22Rv1 (cell line): ENCODE measurements around the gene SLC2A9.

Experiments
- H3K27ac ChIP-seq: fragments of 450-650 bp; 2 replicates; pipeline ENCODE4 v1.5.1; 2017
- ZFX ChIP-seq: fragments of 450-650 bp; IDR thresholded peaks from 2 replicates; pipeline ENCODE4 v1.6.1; 2017; ENCODE audit warnings: antibody characterized with exemption, borderline replicate concordance
- TF ChIP-seq, protein P1 (sequence below): fragments of 450-650 bp; IDR thresholded peaks from 2 replicates; pipeline ENCODE4 v1.5.1; 2017; ENCODE audit warnings: mild to moderate bottlenecking

SLC2A9 gene

DNA sequence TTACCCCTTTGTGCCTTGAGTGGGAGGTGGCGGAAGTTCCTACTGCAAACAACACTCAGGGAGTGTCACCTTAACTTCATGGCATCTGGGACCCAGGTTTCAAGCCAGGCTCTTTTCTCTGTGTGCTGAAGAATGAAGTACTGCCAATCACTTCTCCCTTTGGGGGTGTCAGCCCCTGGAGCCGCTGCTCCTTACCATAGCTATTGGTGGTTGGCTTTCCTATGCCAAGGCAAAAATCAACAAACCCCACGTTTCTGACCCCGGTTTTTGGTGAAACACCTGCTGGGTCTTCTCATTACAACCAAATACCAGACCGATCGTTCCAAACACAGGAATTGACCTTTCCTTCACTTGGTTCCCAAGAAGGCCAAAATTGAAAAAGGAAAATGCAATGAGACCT is 19.7 kb upstream of the SLC2A9 start:
- no peak overlapping the region for H3K27ac ChIP-seq
- TF ChIP-seq, protein P1, sequence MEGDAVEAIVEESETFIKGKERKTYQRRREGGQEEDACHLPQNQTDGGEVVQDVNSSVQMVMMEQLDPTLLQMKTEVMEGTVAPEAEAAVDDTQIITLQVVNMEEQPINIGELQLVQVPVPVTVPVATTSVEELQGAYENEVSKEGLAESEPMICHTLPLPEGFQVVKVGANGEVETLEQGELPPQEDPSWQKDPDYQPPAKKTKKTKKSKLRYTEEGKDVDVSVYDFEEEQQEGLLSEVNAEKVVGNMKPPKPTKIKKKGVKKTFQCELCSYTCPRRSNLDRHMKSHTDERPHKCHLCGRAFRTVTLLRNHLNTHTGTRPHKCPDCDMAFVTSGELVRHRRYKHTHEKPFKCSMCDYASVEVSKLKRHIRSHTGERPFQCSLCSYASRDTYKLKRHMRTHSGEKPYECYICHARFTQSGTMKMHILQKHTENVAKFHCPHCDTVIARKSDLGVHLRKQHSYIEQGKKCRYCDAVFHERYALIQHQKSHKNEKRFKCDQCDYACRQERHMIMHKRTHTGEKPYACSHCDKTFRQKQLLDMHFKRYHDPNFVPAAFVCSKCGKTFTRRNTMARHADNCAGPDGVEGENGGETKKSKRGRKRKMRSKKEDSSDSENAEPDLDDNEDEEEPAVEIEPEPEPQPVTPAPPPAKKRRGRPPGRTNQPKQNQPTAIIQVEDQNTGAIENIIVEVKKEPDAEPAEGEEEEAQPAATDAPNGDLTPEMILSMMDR: no peak
- no peak for TF ChIP-seq ZFX

DNA sequence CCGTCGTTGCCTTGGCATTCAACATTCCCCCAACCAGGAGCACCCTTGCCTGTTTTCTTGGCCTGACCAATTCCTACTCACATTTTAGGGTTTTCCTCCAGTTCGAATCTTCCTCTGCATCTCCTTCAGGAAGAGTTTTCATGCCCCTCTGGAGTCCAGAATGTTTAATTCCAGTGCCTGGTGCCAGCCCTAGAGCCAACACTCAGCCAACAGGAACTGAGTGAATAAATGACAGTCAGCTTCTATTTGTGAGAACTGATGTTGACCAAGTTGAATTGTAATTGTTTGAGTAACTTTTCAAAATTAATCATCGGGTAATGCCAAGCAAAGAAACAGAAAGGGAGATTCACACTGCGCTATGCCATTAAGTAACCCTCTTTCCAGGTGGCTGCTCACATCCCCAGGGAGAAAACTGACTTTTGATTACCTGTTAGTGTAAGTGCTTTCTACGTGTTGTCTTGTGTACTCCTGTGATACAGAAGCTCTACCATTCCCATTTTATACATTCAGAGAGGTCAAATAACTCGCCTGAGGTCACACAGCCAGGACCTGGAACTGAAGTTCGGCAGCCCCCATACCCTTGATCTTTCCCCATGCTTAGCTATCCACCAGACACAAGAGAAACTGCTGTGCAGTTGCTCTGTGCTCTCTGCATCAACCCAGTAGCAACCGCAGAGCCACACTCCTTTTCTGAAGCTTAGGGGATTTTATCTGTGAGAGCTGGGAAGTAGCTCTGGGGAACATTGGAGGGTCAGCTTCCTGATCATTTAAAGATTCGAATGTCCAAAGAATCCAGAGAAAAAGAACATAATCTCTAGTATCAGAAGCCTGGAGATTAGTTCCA is 19.0 kb upstream of the SLC2A9 start:
- TF ChIP-seq ZFX: no peak
- TF ChIP-seq, protein P1: no peak
- H3K27ac ChIP-seq: no peak overlapping the region

DNA sequence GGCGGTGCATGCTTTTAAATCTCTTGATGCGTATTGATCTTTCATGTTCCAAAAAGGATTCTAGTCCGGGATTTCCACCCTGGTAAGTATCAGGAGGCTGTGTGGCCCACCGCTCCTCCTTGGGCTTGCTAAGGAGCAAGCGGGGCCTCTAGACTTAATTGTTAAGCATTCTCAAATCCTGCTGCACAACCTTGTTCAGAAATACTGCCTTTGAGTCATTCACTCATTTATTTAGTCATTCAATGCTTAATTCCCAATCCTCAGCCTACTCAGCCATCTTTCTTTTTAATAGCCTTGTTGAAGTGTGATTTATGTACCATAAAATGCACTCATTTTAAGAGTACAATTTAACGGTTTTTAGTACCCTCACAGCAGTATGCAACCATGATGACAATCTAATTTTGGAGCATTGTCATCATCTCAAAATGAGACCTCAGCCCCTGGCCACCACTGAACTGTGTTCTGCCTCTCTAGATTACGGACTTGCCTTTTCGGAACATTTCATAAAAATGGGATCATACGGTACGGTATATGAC is 15.6 kb upstream of the SLC2A9 start:
- TF ChIP-seq, protein P1: no peak
- no peak for TF ChIP-seq ZFX
- H3K27ac ChIP-seq: no peak overlapping the region

DNA sequence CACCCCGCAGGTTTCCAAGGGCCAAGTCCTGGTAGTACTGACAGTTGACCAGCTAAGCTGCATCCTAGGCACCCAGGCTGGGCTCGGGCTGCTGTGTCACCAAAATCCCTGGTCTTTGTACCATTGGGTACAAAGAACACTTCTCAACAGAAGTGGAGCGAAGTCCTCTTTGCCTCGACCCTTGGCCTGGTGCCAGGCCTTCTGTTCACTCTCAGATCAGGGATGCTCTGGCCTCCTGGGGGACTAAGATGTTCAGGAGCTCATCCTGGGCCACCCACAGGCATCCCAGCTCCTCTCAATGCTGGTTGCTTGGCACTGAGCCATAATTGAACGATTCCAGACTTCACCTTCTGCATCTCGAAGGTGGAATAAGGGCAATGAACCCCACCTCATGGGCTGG is 13.8 kb upstream of the SLC2A9 start:
- TF ChIP-seq, protein P1: no peak
- no peak for TF ChIP-seq ZFX
- H3K27ac ChIP-seq: no peak overlapping the region

DNA sequence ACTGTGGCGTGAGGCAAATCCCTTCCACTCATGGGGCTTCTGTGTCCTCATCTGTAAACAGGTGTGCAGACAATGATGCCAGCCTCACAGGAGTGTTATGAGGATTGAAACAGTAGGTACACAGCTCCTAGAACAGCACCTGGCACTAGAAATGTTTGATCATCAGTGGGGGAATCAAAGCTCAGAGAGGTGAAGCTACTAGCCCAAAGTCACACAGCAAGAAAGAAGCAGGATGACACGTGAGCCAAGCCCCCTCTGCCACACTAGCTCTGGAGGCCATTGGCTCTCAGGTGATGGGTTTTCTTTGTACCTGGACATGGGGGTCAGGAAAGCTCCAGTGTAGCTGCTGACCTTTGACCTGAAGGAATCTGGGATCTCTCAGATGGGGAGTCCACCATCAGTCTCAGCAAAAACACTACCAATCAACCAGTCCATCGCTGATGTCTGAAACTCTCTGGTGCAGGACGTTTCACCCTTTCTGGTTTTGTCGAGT is 13.4 kb upstream of the SLC2A9 start:
- TF ChIP-seq, protein P1: no peak
- no peak for TF ChIP-seq ZFX
- no peak overlapping the region for H3K27ac ChIP-seq

DNA sequence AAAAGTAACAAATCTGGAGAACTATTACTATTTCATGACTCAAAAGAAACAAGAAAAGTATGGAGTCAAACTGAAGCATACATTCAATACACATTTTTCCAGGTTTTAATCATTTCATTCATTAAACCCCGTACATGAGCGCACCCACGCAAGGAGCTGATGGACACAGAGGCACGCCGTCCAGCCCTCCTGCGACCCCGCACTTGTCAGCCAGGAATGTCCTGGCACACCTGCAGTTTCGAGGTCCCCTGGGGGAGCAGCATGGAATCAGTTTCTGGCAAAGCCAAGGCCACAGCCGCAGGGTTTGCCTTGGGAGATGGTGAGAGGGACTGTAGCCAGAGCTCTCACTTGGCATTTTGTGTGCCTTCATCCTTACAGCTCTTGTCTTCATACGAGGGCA is 12.8 kb upstream of the SLC2A9 start:
- H3K27ac ChIP-seq: no peak overlapping the region
- TF ChIP-seq, protein P1: no peak
- no peak for TF ChIP-seq ZFX
